ENCODE data around the gene FBXL2. TPM values are rescaled to one million over a fixed set of nuclear protein-coding genes. Genes with fewer than 3 reads are reported as not detected.

The FBXL2 gene
- total and polyA plus RNA-seq, 2 of the 4 experiments (the other 2 are of a cell fraction), result 15.8 to 21.0 TPM

- no peak overlapping the region for H3K4me2 ChIP-seq (ENCODE audit: low read depth, low read length)
- TF ChIP-seq MXI1 (IDR thresholded peaks at IDR 0.05; ENCODE audit: borderline replicate concordance, low read depth, low read length), result peak; percentile 47; the same call in 1 of the 2 replicates
- TF ChIP-seq SMC3 (IDR thresholded peaks at IDR 0.05; ENCODE audit: low read depth, low read length), result no peak
- no peak for TF ChIP-seq RFX5 (IDR thresholded peaks at IDR 0.05; ENCODE audit: low read depth, low read length)
- TF ChIP-seq POLR2A (IDR thresholded peaks at IDR 0.05; ENCODE audit: low read depth, low read length), result no peak
- H3K56ac ChIP-seq (ENCODE audit: extremely low read depth, insufficient read depth, low read length), result no peak overlapping the region
- DNase-seq, result peak; percentile 84
- H3K79me1 ChIP-seq (ENCODE audit: low read depth in 1 of 2, low read length in 2 of 2), result peaks cover 0 to 18% of the 10 kb centered on the region in 2 experiments; a peak in 2 of 4 replicates
- H3K27me3 ChIP-seq (ENCODE audit: control insufficient read depth, insufficient read depth, low read length), result no peaks in the 10 kb centered on the region
- no peak overlapping the region for H3K18ac ChIP-seq (ENCODE audit: low read depth, low read length)
- H4K5ac ChIP-seq (ENCODE audit: low read depth, low read length), result no peak overlapping the region
- no peak overlapping the region for H2BK120ac ChIP-seq (ENCODE audit: low read depth, low read length)
- peaks cover 12% of the 10 kb centered on the region; the same call in 1 of the 2 replicates for H3K9me1 ChIP-seq (ENCODE audit: insufficient read depth, low read length)
- no peak overlapping the region for H3K4ac ChIP-seq (ENCODE audit: low read depth, low read length)
- H3K4me1 ChIP-seq (ENCODE audit: control insufficient read depth, insufficient read depth, low read length), result no peaks in the 10 kb centered on the region; the same call in 1 of the 2 replicates
- H3K27ac ChIP-seq (ENCODE audit: insufficient read depth, low read length), result no peak overlapping the region
- ATAC-seq (ENCODE audit: low read depth), result peak; percentile 86
- H4K91ac ChIP-seq (ENCODE audit: insufficient read depth, low read depth, low read length), result no peak overlapping the region
- H2AK9ac ChIP-seq (replicated peaks; ENCODE audit: low read depth, low read length, poor library complexity), result peak overlapping the region; percentile 60
- no CpG with 5 or more reads among the region's 3 CpGs for WGBS, 2 experiments (ENCODE audit: extremely low coverage in 2 of 2, insufficient read length in 1 of 2)
- H3K9ac ChIP-seq (ENCODE audit: low read depth, low read length), result no peak overlapping the region
- no peak overlapping the region for H2BK15ac ChIP-seq (ENCODE audit: low read depth, low read length)
- no peak overlapping the region for H4K8ac ChIP-seq (ENCODE audit: low read depth in 2 of 2, low read length in 2 of 2)
- H3K14ac ChIP-seq (replicated peaks; ENCODE audit: low read depth, low read length), result no peak overlapping the region
- no peak overlapping the region for H2AK5ac ChIP-seq (ENCODE audit: low read depth, low read length)
- H3K4me3 ChIP-seq (ENCODE audit: insufficient read depth, low read depth, low read length), result no peak overlapping the region
- BruUV-seq (replicated peaks), result no TSS peak
- in situ Hi-C loops (cut with MboI; ENCODE audit: low sequenced_read_pairs) (no loop called here), dilution Hi-C loops (cut with HindIII; ENCODE audit: low sequenced_read_pairs, unreplicated experiment) (loop anchor here (25.0 kb wide), 1 partner anchor 241 kb away; no protein-coding TSS in a partner anchor), intact Hi-C loops (cut with micrococcal nuclease) (no loop called here)
- no peak overlapping the region for H3K23ac ChIP-seq (ENCODE audit: low read depth, low read length)
- peaks cover 5% of the 10 kb centered on the region; the same call in 1 of the 2 replicates for H4K20me1 ChIP-seq (ENCODE audit: insufficient read depth, low read length)
- CTCF ChIA-PET, result interaction anchor here (0.6 to 1.3 kb wide), 2 partner anchors 78 to 246 kb away, joined by 3 to 5 read pairs; no protein-coding TSS in a partner anchor
- H2BK5ac ChIP-seq (ENCODE audit: low read depth, low read length, poor library complexity, severe bottlenecking), result no peak overlapping the region
- no peaks in the 10 kb centered on the region for H3K9me3 ChIP-seq (ENCODE audit: control insufficient read depth, insufficient read depth, low read length)
- peak overlapping the region; percentile 25 for H2AFZ ChIP-seq (replicated peaks; ENCODE audit: low read length, poor library complexity)
- no peak overlapping the region for H2BK20ac ChIP-seq (ENCODE audit: low read depth, low read length)
- POLR2A ChIA-PET (ENCODE audit: unreplicated experiment), result no interaction called here
- H3K36me3 ChIP-seq (ENCODE audit: control insufficient read depth, insufficient read depth, low read length), result peaks cover 23% of the 10 kb centered on the region
Measured at GRCh38 chr3:33377931-33378330, 100.7 kb downstream of the FBXL2 start.
